Upper lobe of right lung (tissue), 1 donor: ENCODE measurements around the gene C1QL4. TPM values are rescaled to one million over a fixed set of nuclear protein-coding genes. Genes with fewer than 3 reads are reported as not detected.
A peak's percentile ranks its signal among the peaks of the same experiment; 100 is the strongest.
"Not testable (repeated sequence)": the region's sequence is repeated elsewhere in the genome, so short reads cannot be mapped to it uniquely, and the experiment has no call there.

Source experiments
- ATAC-seq: fragments of 200-7000 bp; cut with Tn5 transposase; one replicate; pipeline ENCODE4 v1.9.1; 2020; ENCODE audit warnings: mild to moderate bottlenecking, moderate library complexity
- DNase-seq: peaks from one replicate; pipeline ENCODE4 v3.0.0-alpha.2; 2020
- H3K27ac ChIP-seq: fragments of 200-600 bp; one replicate; pipeline ENCODE4 v1.8.0; 2022
- H3K27me3 ChIP-seq: fragments of 200-600 bp; one replicate; pipeline ENCODE4 v1.8.0; 2022; ENCODE audit warnings: mild to moderate bottlenecking
- H3K36me3 ChIP-seq: fragments of 200-600 bp; one replicate; pipeline ENCODE4 v1.8.0; 2022
- H3K4me1 ChIP-seq: fragments of 200-600 bp; one replicate; pipeline ENCODE4 v1.8.0; 2022
- H3K4me3 ChIP-seq: fragments of 200-600 bp; one replicate; pipeline ENCODE4 v1.8.0; 2022; ENCODE audit warnings: mild to moderate bottlenecking
- H3K9me3 ChIP-seq: fragments of 200-600 bp; one replicate; pipeline ENCODE4 v1.8.0; 2022
- CTCF ChIP-seq: fragments of 200-600 bp; IDR thresholded peaks from one replicate; pipeline ENCODE4 v1.8.0; 2022; ENCODE audit warnings: antibody characterized with exemption
- intact Hi-C: fragments of 100-400 bp; cut with DNase I; formaldehyde crosslinking; loops from one replicate; pipeline ENCODE4 v1.11.0; 2022
- total RNA-seq: library from RNA; stranded (reverse); fragmentation: NEBNext Ultra II Directional; extraction: Animal tissue kit (Norgen Biotek cat#: 25700); gene quantifications from one replicate; pipeline ENCODE4 v1.2.1, GENCODE V29; 2021
- donor health status: DM: no; HTN: yes; CAD: no; lungs with severe emphysema.

The C1QL4 gene
- total RNA-seq, 1 donor from 2014 or later: not detected

- intact Hi-C loops: no loop called here
- DNase-seq (peak; percentile 61), ATAC-seq (no peak)
- Histone ChIP-seq H3K36me3 (no peaks in the 10 kb centered on the region), H3K27ac (no peak overlapping the region), H3K27me3 (peaks cover 62% of the 10 kb centered on the region), H3K4me1 (peaks cover 17% of the 10 kb centered on the region), H3K9me3 (no peaks in the 10 kb centered on the region), H3K4me3 (no peak overlapping the region)
- no peak for TF ChIP-seq CTCF
Measured at GRCh38 chr12:49334681-49335080, 2.3 kb downstream of the C1QL4 start.

GRCh38 chr12:49334226-49334625 is 2.8 kb downstream of the C1QL4 start:
- Histone ChIP-seq H3K9me3 (no peaks in the 10 kb centered on the region), H3K4me1 (peaks cover 17% of the 10 kb centered on the region), H3K4me3 (no peak overlapping the region), H3K27ac (no peak overlapping the region), H3K27me3 (peaks cover 57% of the 10 kb centered on the region), H3K36me3 (no peaks in the 10 kb centered on the region)
- DNase-seq (peak; percentile 50), ATAC-seq (no peak)
- TF ChIP-seq CTCF: no peak
- intact Hi-C loops: no loop called here

- H3K27me3 ChIP-seq: peaks cover 57% of the 10 kb centered on the region
Measured at GRCh38 chr12:49333778-49334177, 3.2 kb downstream of the C1QL4 start.

GRCh38 chr12:49332891-49333371 is 4.1 kb downstream of the C1QL4 start:
- ATAC-seq: no peak
- H3K4me3 ChIP-seq: no peak overlapping the region
- intact Hi-C loops: no loop called here

More at GRCh38 chr12:49333778-49334177, 3.2 kb downstream of the C1QL4 start:
- intact Hi-C loops, H3K4me3 ChIP-seq, H3K9me3 ChIP-seq, H3K27ac ChIP-seq, ATAC-seq, H3K36me3 ChIP-seq: not testable (repeated sequence)
- peak; percentile 11 for DNase-seq
- H3K4me1 ChIP-seq: peaks cover 17% of the 10 kb centered on the region

GRCh38 chr12:49332441-49332861 is 4.5 kb downstream of the C1QL4 start:
- peaks cover 49% of the 10 kb centered on the region for H3K27me3 ChIP-seq
- ATAC-seq (no peak), DNase-seq (peak; percentile 21)
- H3K36me3 ChIP-seq: no peaks in the 10 kb centered on the region
- no peaks in the 10 kb centered on the region for H3K9me3 ChIP-seq
- no peak overlapping the region for H3K27ac ChIP-seq
- TF ChIP-seq CTCF: no peak
- intact Hi-C loops: no loop called here
- H3K4me1 ChIP-seq: peaks cover 17% of the 10 kb centered on the region
- H3K4me3 ChIP-seq: no peak overlapping the region

More at GRCh38 chr12:49332891-49333371, 4.1 kb downstream of the C1QL4 start:
- no peak for TF ChIP-seq CTCF
- H3K36me3 ChIP-seq: no peaks in the 10 kb centered on the region
- H3K27me3 ChIP-seq: peaks cover 52% of the 10 kb centered on the region
- peaks cover 17% of the 10 kb centered on the region for H3K4me1 ChIP-seq
- DNase-seq: peak; percentile 63
- H3K9me3 ChIP-seq: no peaks in the 10 kb centered on the region
- no peak overlapping the region for H3K27ac ChIP-seq

GRCh38 chr12:49331380-49332222 is 5.4 kb downstream of the C1QL4 start:
- Histone ChIP-seq H3K27me3 (peaks cover 41% of the 10 kb centered on the region), H3K4me1 (peaks cover 8% of the 10 kb centered on the region), H3K9me3 (no peaks in the 10 kb centered on the region), H3K4me3 (no peak overlapping the region), H3K27ac (no peak overlapping the region), H3K36me3 (no peaks in the 10 kb centered on the region)
- DNase-seq (peak; percentile 80), ATAC-seq (peak; percentile 92)
- TF ChIP-seq CTCF: peak; percentile 70
- intact Hi-C loops: no loop called here
